Vagina (tissue), 2 donors: ENCODE data around the gene TMOD2.

ENCODE experiments used
- POLR2AphosphoS5 ChIP-seq, 2 donors: sonication (generic); formaldehyde crosslinking; IDR thresholded peaks; one replicate each; pipeline ENCODE4 v1.9.0; 2017; ENCODE audit warnings: antibody characterized with exemption in 2 of 2, mild to moderate bottlenecking in 2 of 2, low read depth in 1 of 2; ENCODE audit not compliant: insufficient read depth in 1 of 2
- TF ChIP-seq, protein P1 (sequence below), 3 experiments: fragments of 450-650 bp in 2 of 3; fragments of 200-600 bp in 1 of 3; sonication (generic) in 1 of 3; IDR thresholded peaks; one replicate each; pipeline ENCODE4 v1.5.1; 2017 to 2019; ENCODE audit warnings: antibody characterized with exemption in 3 of 3, mild to moderate bottlenecking in 2 of 3, moderate library complexity in 2 of 3

DNA sequence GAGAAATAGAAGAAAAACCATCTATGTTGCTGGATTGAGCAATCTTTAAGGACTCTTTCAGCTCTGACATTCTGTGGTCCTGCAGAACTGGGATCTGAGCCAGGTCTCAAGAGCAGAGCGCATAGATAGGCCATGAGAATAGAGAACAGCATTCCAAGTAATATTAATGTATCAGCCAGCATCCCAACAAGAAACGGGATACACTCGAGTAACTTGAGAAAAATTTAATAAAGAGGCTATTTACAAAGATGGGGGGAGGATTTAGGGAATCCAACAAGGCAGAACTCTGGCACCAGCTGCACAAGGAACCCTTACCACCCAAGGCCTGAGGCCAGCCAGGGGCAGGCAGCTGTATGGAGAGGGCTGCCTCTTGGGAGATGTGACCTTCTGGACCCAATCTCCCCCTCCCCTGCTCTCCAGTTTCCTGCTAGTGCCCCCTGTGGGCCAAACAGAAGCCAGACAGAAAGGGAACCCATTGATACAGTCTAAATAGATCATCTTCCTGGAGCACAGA lies 8.2 kb downstream of the TMOD2 start:
- TF ChIP-seq, protein P1, sequence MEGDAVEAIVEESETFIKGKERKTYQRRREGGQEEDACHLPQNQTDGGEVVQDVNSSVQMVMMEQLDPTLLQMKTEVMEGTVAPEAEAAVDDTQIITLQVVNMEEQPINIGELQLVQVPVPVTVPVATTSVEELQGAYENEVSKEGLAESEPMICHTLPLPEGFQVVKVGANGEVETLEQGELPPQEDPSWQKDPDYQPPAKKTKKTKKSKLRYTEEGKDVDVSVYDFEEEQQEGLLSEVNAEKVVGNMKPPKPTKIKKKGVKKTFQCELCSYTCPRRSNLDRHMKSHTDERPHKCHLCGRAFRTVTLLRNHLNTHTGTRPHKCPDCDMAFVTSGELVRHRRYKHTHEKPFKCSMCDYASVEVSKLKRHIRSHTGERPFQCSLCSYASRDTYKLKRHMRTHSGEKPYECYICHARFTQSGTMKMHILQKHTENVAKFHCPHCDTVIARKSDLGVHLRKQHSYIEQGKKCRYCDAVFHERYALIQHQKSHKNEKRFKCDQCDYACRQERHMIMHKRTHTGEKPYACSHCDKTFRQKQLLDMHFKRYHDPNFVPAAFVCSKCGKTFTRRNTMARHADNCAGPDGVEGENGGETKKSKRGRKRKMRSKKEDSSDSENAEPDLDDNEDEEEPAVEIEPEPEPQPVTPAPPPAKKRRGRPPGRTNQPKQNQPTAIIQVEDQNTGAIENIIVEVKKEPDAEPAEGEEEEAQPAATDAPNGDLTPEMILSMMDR (IDR thresholded peaks at IDR 0.05), result no peak
- TF ChIP-seq POLR2AphosphoS5 (IDR thresholded peaks at IDR 0.05; ENCODE audit: insufficient read depth in 1 of 2, low read depth in 1 of 2), result peak in 1 of 2 donors; percentile 11
